GM13976 (cell line): ENCODE results near the gene GORASP1.

ENCODE experiments used
- DNase-seq: peaks from one replicate; pipeline ENCODE4 v3.0.0; 2012; ENCODE audit warnings: low spot score
- in situ Hi-C: fragments of 300-500 bp; cut with MboI; formaldehyde crosslinking; loops from one replicate; pipeline ENCODE4 v1.12.0; 2022; ENCODE audit warnings: low sequenced_read_pairs, mixed read lengths, inconsistent platforms; ENCODE audit not compliant: unreplicated experiment
- TF ChIP-seq, protein P1 (sequence below): IDR thresholded peaks from 2 replicates; pipeline ENCODE4 v1.5.1; 2012; ENCODE audit warnings: borderline replicate concordance, mild to moderate bottlenecking; ENCODE audit not compliant: insufficient read depth; ENCODE audit errors: extremely low read depth, missing control alignments, control extremely low read depth

GORASP1 gene

DNA sequence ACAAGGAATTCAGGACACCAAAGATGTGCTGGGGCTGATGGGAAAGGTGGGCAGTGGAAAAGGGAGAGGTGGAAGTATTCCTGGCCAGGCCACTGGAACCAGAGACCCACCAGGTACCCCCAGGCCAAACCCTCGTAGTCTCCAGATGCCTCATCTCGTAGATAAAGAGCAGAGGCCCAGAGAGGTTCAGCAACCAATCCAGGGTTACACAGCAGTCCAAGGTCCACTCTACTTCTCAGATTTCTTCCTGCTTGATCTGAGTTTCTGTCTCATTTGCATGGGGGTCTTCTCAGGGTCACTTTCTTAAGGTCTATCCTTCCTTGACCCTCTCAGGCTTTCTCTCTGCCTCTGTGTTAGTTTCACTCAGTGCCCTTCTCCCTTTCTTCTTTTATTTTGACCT is 5.1 kb upstream of the GORASP1 start:
- DNase-seq: no peak
- TF ChIP-seq, protein P1, sequence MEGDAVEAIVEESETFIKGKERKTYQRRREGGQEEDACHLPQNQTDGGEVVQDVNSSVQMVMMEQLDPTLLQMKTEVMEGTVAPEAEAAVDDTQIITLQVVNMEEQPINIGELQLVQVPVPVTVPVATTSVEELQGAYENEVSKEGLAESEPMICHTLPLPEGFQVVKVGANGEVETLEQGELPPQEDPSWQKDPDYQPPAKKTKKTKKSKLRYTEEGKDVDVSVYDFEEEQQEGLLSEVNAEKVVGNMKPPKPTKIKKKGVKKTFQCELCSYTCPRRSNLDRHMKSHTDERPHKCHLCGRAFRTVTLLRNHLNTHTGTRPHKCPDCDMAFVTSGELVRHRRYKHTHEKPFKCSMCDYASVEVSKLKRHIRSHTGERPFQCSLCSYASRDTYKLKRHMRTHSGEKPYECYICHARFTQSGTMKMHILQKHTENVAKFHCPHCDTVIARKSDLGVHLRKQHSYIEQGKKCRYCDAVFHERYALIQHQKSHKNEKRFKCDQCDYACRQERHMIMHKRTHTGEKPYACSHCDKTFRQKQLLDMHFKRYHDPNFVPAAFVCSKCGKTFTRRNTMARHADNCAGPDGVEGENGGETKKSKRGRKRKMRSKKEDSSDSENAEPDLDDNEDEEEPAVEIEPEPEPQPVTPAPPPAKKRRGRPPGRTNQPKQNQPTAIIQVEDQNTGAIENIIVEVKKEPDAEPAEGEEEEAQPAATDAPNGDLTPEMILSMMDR: no peak
- in situ Hi-C loops: no loop called here

DNA sequence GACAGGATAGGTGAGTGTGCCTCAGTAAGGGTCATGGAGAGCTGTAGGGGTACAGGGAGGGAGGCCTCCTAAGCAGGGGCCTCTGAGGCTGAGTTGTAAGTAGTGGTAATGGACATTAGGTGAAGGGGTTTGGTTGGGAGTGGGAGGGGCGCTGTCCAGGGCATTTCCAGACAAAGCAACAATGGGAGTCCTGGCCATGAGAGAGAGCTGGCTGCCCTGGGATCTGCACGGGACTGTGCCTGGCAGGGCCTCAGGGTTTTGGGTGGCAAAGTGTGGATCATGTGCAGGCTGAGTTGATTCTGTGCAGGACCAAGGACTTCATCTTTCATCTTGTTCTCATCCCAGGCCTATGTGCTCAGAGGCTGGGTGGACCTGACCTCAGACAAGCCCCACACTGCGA is 4.7 kb upstream of the GORASP1 start:
- in situ Hi-C loops: no loop called here
- TF ChIP-seq, protein P1: no peak
- no peak for DNase-seq

DNA sequence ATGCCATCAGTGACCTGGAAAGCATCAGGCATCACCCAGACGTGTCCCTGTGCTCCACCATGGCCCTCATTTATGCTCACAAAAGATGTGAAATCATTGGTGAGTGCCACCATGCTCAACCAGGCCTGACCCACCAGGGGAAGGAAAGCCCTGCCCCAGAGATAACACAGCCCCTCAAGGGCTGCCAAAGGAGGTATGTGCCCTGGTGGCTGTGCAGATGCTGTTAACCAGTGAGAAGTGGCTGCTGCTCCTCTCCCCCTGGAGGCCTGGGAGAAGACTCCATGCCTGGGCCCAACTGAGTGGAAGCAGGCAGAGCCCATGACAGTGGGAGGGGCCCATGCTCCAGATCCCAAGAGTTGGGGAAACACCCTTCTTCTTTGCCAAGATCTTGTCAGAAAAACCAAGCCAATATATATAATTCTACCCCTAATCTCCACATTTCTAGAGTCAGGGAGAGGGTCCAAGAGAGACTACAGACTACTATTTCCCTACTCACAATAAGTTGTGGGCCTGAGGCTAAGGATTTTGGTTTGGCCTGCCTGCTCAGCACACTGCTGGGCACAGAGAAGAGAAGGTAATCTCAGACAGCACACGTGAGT is 2.7 kb upstream of the GORASP1 start:
- TF ChIP-seq, protein P1: no peak
- in situ Hi-C loops: no loop called here
- DNase-seq: no peak

DNA sequence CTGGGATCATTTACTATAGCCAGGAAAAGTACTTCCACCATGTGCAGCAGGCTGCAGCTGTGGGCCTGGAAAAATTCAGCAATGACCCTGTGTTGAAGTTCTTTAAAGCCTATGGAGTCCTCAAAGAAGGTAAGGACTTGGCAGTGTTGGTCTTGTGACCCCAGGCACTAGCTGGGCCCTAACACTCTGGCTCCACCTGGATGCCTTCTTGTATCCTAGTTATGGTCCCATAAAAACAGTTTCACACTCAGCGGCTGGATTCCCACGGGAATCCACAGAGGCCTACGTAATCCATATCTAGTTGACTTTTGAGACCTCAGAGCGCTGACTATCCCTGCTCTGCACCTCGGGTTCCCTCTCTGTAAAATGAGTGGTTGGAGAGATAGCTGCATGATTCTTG is 1.7 kb upstream of the GORASP1 start:
- in situ Hi-C loops: no loop called here
- no peak for DNase-seq
- TF ChIP-seq, protein P1: no peak

DNA sequence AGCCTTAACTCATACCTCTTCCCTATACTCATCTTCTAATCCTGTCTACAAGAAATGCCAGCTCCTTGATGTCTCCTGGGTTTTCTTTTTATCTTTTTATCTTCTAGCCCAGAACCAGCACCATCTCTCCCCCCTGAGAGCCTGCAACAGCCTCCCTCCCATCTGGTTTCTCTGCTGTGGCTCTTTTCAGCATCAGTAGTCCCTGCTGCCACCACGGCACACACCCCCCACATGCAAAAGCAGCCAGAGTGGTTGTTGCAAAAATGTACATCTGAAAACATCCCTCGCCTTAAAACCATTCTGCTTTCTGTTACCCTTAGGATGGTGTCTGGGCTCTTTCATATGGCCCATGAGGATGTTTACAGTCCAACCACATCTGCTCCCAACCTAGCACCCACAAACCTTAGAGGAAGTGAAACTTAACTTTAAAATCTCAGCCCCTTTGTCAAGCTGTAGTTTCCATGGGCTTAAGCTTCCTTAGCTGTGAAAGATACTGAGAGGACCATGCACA is 828 bp upstream of the GORASP1 start:
- TF ChIP-seq, protein P1: no peak
- in situ Hi-C loops: no loop called here
- peak; percentile 76 for DNase-seq

DNA sequence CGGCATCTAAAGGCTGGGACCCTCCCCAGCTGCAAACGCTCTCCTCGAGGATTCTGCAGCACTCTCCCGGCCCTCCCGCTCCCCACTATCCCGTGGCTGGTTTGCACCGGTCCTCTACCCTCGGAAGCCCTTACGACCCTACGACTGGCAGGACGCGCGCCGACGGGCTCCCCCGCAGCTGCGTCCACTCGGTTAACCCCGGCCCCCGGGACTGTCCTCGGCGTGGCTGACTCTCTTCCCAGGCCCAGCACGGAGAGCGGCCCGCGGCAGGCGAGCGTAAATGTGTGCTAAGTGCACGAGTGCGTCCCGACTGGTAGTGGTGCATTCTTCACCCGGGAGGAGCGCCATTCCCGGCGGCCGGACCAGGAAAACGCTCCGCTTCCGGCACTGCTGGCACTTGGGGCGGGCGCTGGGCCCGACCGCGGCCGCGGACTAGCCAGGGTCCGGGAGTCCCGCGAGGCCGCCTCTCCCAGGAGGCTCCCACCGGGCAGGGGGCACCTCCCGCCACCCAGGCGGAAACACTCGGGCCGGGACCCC is 508 bp downstream of the GORASP1 start:
- TF ChIP-seq, protein P1: no peak
- DNase-seq: peak; percentile 66
- in situ Hi-C loops: no loop called here
